Right lobe of liver (tissue), 6 donors: ENCODE data around the gene MEF2A. TPM values are rescaled to one million over a fixed set of nuclear protein-coding genes. Genes with fewer than 3 reads are reported as not detected.
"Not testable (repeated sequence)": the region's sequence is repeated elsewhere in the genome, so short reads cannot be mapped to it uniquely, and the experiment has no call there.

Experiments used
- ATAC-seq, 4 donors: fragments of 200-7000 bp; cut with Tn5 transposase; one replicate each; pipeline ENCODE4 v1.9.1; 2020; ENCODE audit warnings: mild to moderate bottlenecking in 4 of 4, moderate library complexity in 4 of 4
- DNase-seq, 3 donors: peaks; one replicate each; pipeline ENCODE4 v3.0.0-alpha.2; 2020
- H3K27ac ChIP-seq, 3 donors: fragments of 200-600 bp; one replicate each; pipeline ENCODE4 v1.8.0; 2022
- H3K27me3 ChIP-seq, 2 donors: fragments of 200-600 bp; one replicate each; pipeline ENCODE4 v1.8.0; 2022
- H3K36me3 ChIP-seq, 4 donors: fragments of 200-600 bp; sonication (generic) in 1 of 4; one replicate each; pipeline versions ENCODE4 v1.5.1 to v1.8.0; 2017 to 2022; ENCODE audit warnings: control low read depth in 1 of 4
- H3K4me1 ChIP-seq, 4 donors: fragments of 200-600 bp; sonication (generic) in 1 of 4; one replicate each; pipeline versions ENCODE4 v1.5.1 to v1.8.0; 2017 to 2022; ENCODE audit warnings: control low read depth in 1 of 4
- H3K4me3 ChIP-seq, 3 donors: fragments of 200-600 bp; one replicate each; pipeline ENCODE4 v1.8.0; 2022
- H3K9me3 ChIP-seq, 4 donors: fragments of 200-600 bp; sonication (generic) in 1 of 4; one replicate each; pipeline versions ENCODE4 v1.5.1 to v1.8.0; 2017 to 2022; ENCODE audit warnings: control low read depth in 1 of 4
- CTCF ChIP-seq, 4 donors: fragments of 200-600 bp in 3 of 4; fragments of 450-650 bp in 1 of 4; IDR thresholded peaks; one replicate each; pipeline versions ENCODE4 v1.5.1 to v1.8.0; 2016 to 2022; ENCODE audit warnings: antibody characterized with exemption in 4 of 4, mild to moderate bottlenecking in 2 of 4
- POLR2A ChIP-seq: fragments of 450-650 bp; IDR thresholded peaks from one replicate; pipeline ENCODE4 v1.6.1; 2017; ENCODE audit warnings: antibody characterized with exemption, mild to moderate bottlenecking
- WGBS: methylation state at CpG from one replicate; pipeline ENCODE4 v1.1.6; 2018; ENCODE audit warnings: low coverage, low lambda C conversion rate; ENCODE audit not compliant: insufficient coverage; ENCODE audit errors: missing lambda C conversion rate; 5-methylcytosine and 5-hydroxymethylcytosine counted together
- intact Hi-C, 2 donors: fragments of 100-400 bp; cut with DNase I; formaldehyde crosslinking; loops; one replicate each; pipeline versions ENCODE4 v1.11.2 to v1.14.1; 2022
- total RNA-seq, 6 experiments: library from RNA; depleted of rRNA in 2 of 6; stranded (reverse); fragments of >200 nt in 2 of 6; fragmentation: NEBNext Ultra II Directional in 3 of 6; extraction: Animal tissue kit (Norgen Biotek cat#: 25700) in 3 of 6; gene quantifications; one replicate each; pipeline versions ENCODE4 v1.1.0 to v1.2.4, GENCODE V29; 2016 to 2023
- donor health status: DM: no; HTN: yes; CAD: no.
- donor health status: DM: no; HTN: no; CAD: no.
- donor health status: DM: no; HTN: no; CAD: no.
- donor health status: DM: no; HTN: yes; CAD: no.
- donor health status: DM: no; HTN: yes; CAD: no.

Gene MEF2A
- total RNA-seq, 6 experiments from 2014 or later: 20.1 to 35.5 (median 25.4) TPM

GRCh38 chr15:99744142-99744541 lies 178.4 kb downstream of the MEF2A start:
- intact Hi-C loops: no loop called here
- no peak for TF ChIP-seq POLR2A
- no peak for TF ChIP-seq CTCF (IDR thresholded peaks at IDR 0.05)
- Histone ChIP-seq H3K36me3 (no peaks in the 10 kb centered on the region), H3K27me3 (no peaks in the 10 kb centered on the region), H3K4me1 (peaks cover 0 to 3% (median under 1%) of the 10 kb centered on the region in 4 donors), H3K9me3 (no peaks in the 10 kb centered on the region), H3K4me3 (no peak overlapping the region), H3K27ac (no peak overlapping the region)
- WGBS: 89% methylated on average over 3 of the region's 7 CpGs
- no peak for ATAC-seq
- DNase-seq: no peak

- H3K4me3 ChIP-seq: no peak overlapping the region
- peaks cover 0 to 8% (median 4%) of the 10 kb centered on the region in 4 donors for H3K4me1 ChIP-seq
- no peaks in the 10 kb centered on the region for H3K36me3 ChIP-seq
- H3K27me3 ChIP-seq: no peaks in the 10 kb centered on the region
- no peak for ATAC-seq
- no peaks in the 10 kb centered on the region for H3K9me3 ChIP-seq
- no peak overlapping the region for H3K27ac ChIP-seq
- 84% methylated on average over 8 of the region's 9 CpGs for WGBS
- intact Hi-C loops: no loop called here
- DNase-seq: no peak
- TF ChIP-seq POLR2A (no peak), CTCF (IDR thresholded peaks at IDR 0.05) (no peak)
These were observed 179.7 kb downstream of the MEF2A start for GRCh38 chr15:99745370-99746086.

GRCh38 chr15:99749386-99749785 lies 183.6 kb downstream of the MEF2A start:
- ATAC-seq (peak; percentile 90 to 96 (median 94)), DNase-seq (peak; percentile 64 to 85 (median 82))
- no peaks in the 10 kb centered on the region for H3K9me3 ChIP-seq
- WGBS: 35% methylated on average over 4 of the region's 6 CpGs
- peaks cover 0 to 8% (median 4%) of the 10 kb centered on the region in 4 donors for H3K4me1 ChIP-seq
- H3K27ac ChIP-seq: peak overlapping the region in 1 of 3 donors; percentile 4
- intact Hi-C loops: no loop called here
- H3K27me3 ChIP-seq: no peaks in the 10 kb centered on the region
- no peak for TF ChIP-seq POLR2A
- TF ChIP-seq CTCF (IDR thresholded peaks at IDR 0.05): no peak
- H3K4me3 ChIP-seq: no peak overlapping the region
- no peaks in the 10 kb centered on the region for H3K36me3 ChIP-seq

- H3K27me3 ChIP-seq, H3K9me3 ChIP-seq, H3K36me3 ChIP-seq, intact Hi-C loops, DNase-seq, H3K4me1 ChIP-seq, H3K4me3 ChIP-seq, ATAC-seq, H3K27ac ChIP-seq: not testable (repeated sequence)
- 94% methylated on average over 10 of the region's 11 CpGs for WGBS
These were observed 184.5 kb downstream of the MEF2A start for GRCh38 chr15:99750326-99750725.

GRCh38 chr15:99752556-99752955 lies 186.8 kb downstream of the MEF2A start:
- ATAC-seq (no peak), DNase-seq (no peak)
- H3K4me3 ChIP-seq: no peak overlapping the region
- TF ChIP-seq CTCF (IDR thresholded peaks at IDR 0.05): no peak
- no peak for TF ChIP-seq POLR2A
- WGBS: 71% methylated on average over 3 of the region's 4 CpGs
- H3K27ac ChIP-seq: no peak overlapping the region
- no peaks in the 10 kb centered on the region for H3K9me3 ChIP-seq
- no peaks in the 10 kb centered on the region for H3K36me3 ChIP-seq
- H3K4me1 ChIP-seq: peaks cover 0 to 8% (median 4%) of the 10 kb centered on the region in 4 donors
- no peaks in the 10 kb centered on the region for H3K27me3 ChIP-seq
- intact Hi-C loops: no loop called here
